ENCODE results near the gene UNC93B1. TPM values are rescaled to one million over a fixed set of nuclear protein-coding genes. Genes with fewer than 3 reads are reported as not detected.
"Not testable (repeated sequence)": the region's sequence is repeated elsewhere in the genome, so short reads cannot be mapped to it uniquely, and the experiment has no call there.

The UNC93B1 gene
- total RNA-seq, 1 donor from 2014 or later: 79.5 TPM

DNA sequence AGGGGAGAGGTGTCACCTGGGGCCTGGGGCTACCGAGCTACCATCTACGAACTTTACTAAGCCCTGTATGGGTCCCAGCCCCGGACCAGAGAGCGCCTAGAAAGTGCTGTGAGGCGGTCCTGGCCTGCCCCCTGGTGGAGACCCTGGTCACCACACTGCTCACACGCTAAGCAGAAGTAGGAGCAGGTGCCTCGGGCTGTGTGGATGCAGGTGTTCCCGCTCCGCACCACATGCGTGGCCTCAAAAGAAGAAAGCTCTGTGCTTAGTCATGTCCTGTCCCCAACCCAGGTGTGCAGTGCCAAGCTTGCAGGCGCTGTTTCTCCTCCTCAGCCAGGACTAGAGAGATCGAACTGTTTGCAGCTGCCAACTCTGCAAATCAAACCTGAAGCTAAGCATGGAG lies 10.1 kb downstream of the UNC93B1 start:
- H3K27me3 ChIP-seq; H3K36me3 ChIP-seq; H3K4me1 ChIP-seq; H3K4me3 ChIP-seq; ATAC-seq; H3K9me3 ChIP-seq; intact Hi-C loops (cut with DNase I); H3K27ac ChIP-seq: not testable (repeated sequence)
- TF ChIP-seq, protein P1, sequence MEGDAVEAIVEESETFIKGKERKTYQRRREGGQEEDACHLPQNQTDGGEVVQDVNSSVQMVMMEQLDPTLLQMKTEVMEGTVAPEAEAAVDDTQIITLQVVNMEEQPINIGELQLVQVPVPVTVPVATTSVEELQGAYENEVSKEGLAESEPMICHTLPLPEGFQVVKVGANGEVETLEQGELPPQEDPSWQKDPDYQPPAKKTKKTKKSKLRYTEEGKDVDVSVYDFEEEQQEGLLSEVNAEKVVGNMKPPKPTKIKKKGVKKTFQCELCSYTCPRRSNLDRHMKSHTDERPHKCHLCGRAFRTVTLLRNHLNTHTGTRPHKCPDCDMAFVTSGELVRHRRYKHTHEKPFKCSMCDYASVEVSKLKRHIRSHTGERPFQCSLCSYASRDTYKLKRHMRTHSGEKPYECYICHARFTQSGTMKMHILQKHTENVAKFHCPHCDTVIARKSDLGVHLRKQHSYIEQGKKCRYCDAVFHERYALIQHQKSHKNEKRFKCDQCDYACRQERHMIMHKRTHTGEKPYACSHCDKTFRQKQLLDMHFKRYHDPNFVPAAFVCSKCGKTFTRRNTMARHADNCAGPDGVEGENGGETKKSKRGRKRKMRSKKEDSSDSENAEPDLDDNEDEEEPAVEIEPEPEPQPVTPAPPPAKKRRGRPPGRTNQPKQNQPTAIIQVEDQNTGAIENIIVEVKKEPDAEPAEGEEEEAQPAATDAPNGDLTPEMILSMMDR (IDR thresholded peaks at IDR 0.05): peak; percentile 59
- DNase-seq: peak; percentile 69

DNA sequence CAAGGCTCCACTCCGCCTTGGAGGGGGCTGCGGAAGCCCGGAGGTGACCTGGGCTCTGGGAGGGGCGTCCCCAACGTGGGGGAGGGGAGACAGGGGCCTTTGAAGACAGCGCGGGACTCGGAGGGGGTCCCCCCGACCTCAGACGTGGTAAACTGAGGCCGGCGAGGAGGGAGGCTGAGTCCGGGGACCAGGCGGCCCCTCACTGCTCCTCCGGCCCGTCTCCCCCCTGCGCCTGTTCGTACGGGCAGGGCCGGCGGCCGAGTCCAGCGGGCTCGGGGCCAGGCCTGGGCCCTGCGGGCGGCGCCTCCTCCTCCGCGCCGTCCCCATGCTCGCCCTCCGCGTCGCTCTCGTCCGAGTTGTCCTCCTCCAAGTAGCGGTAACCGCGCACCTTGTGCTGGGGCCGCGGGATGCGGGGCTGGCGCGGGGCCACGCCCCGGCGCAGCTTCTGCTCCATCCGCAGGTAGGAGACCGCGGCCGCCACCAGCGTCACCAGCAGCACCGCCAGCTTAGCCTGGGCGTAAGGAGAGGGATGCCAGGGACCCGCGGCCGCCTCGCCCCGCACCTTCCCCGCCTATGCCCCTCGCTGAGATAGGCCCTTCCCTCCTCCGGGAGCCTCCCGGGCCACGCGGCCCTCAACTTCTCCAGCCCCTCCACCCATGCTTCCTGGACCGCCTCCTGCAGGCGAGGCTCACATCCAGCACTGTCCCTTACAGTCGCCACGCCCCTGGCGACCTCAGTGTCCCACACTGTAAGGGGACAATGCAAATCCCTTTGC lies 12.4 kb downstream of the UNC93B1 start:
- H3K4me3 ChIP-seq; H3K27ac ChIP-seq; H3K36me3 ChIP-seq; H3K4me1 ChIP-seq; intact Hi-C loops (cut with DNase I); H3K27me3 ChIP-seq; H3K9me3 ChIP-seq; ATAC-seq: not testable (repeated sequence)
- peak; percentile 62 for DNase-seq

DNA sequence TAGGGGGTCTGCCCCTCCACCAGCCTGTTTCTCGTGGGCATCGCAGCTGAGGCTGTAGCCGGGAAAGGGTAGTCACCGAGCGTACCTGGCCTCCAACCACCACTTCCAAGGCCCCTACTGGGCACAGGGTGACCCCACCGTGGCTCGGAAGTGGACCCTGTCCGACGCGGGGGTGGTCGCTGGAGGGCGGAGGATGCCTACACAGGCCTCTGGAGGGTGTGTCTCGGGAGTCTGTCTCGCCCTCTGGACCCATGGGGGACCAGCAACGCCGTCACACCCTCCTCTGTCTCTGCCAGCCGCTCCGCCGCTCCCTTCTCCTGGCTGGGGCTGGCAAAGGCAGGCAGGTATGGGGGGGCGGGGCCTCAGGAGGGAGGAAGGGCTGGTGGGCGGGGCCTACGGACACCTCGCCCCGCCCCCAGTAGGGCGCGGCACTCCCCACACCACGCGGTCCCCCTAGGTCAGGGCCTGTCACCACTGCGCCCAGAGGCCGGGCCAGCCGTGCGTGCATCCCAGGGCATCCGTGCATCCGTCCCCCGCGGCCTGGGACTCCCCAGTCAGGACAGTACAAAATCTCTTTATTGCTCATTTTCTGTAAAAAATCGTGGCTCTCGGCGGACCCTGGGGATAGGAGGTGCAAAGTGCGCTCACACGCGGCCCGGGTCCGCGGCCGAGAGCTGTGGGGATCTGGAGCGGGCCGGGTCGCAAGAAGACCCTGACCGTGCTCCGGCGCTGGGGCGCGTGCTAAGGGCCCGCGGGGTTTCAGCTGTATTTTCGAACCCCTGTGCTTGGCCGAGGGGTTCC lies 13.2 kb downstream of the UNC93B1 start:
- H3K36me3 ChIP-seq; H3K27me3 ChIP-seq; H3K4me3 ChIP-seq; H3K9me3 ChIP-seq; H3K4me1 ChIP-seq; H3K27ac ChIP-seq; intact Hi-C loops (cut with DNase I): not testable (repeated sequence)
- peak; percentile 71 for DNase-seq
- peak; percentile 75 for ATAC-seq

DNA sequence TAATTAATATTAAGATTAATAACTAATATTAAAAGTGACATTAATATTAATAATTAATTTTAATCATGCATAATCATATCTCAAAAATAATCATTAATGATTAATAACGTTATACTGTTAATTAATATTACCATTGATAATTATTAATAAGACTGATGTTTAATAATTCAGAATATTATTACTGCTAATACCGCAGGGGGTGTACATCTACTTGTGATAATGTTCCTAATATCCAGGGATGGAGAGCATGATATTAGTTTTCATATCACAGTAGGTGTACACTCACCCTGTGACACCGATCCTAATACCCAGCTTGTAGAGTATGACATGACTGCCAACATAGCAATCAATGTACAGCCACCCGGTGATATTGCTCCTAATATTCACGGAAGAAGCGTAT lies 18.6 kb downstream of the UNC93B1 start:
- H3K9me3 ChIP-seq; H3K27ac ChIP-seq; ATAC-seq; DNase-seq; H3K4me3 ChIP-seq; H3K27me3 ChIP-seq; H3K36me3 ChIP-seq; intact Hi-C loops (cut with DNase I); H3K4me1 ChIP-seq: not testable (repeated sequence)

DNA sequence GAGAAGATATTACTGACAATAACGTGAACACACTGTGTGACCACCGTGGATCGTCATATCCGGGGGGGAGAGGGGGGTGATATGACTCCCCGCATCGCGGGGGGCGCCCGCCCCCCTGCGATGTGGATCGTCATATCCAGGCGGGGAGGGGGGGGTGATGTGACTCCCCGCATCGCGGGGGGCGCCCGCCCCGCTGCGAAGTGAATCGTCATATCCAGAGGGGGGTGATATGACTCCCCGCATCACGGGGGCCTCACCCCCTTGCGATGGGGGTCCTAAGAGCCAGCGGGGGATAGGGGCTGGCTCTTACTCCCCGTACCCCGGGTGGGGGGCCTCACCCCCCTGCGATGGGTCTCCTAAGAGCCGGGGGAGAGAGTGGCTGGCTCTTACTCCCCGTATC lies 19.9 kb downstream of the UNC93B1 start:
- TF ChIP-seq, protein P1 (IDR thresholded peaks at IDR 0.05): no peak
- DNase-seq (peak; percentile 44), ATAC-seq (no peak)
- no peaks in the 10 kb centered on the region for H3K27me3 ChIP-seq
- no peaks in the 10 kb centered on the region for H3K36me3 ChIP-seq
- intact Hi-C loops (cut with DNase I): no loop called here
- H3K9me3 ChIP-seq: no peaks in the 10 kb centered on the region
- H3K27ac ChIP-seq: no peak overlapping the region
- H3K4me3 ChIP-seq: no peak overlapping the region
- H3K4me1 ChIP-seq: no peaks in the 10 kb centered on the region

DNA sequence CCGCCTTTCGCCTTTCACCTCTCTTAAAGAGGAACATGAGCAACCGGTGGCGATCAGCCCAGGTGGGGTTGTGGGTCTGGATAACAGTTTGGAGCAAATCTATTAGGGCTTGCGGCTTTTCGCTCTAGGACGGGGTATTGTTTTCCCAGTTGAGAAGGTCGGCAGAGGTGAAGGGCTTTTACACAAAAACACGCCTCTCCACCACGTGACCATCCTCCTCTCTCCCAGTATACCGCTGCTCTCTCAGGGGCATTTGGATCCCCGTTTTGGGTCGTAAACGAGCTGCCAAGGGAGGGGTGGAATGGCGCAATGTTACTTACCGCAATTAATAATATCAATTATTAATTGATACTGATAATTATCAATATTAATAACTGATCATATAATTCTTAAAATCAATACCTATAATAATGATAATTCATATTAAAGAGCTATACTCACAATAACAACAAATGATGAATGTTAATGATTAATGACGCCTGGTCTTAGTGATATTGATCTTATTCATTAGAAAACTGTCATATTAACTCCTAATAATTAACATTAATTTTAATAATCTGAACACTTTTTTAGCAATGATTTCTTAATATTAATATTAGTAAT lies 21.5 kb downstream of the UNC93B1 start:
- ATAC-seq; H3K27me3 ChIP-seq; H3K36me3 ChIP-seq; H3K4me3 ChIP-seq; intact Hi-C loops (cut with DNase I); H3K4me1 ChIP-seq; H3K27ac ChIP-seq; H3K9me3 ChIP-seq: not testable (repeated sequence)
- peak; percentile 32 for DNase-seq

DNA sequence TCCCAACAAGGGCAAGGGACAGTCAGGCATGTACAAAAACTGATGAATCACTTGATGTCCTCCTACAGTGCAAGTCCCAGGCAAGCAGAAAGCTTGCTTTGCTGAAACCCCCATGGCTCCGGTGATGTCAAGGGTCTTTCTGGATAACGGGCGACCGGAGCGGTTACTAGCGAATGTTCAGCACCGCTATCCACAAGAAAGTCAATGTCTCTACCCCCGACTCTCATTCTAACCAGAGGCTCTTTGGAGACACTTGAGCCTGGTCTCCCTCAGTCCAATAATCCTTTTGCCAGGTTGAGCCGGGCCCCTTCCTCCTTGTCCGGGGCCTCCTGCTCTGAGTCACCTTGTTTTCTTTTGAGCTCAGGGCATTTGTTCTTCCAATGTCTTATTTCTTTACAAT lies 22.7 kb downstream of the UNC93B1 start:
- intact Hi-C loops (cut with DNase I); H3K27ac ChIP-seq; H3K27me3 ChIP-seq; ATAC-seq; H3K36me3 ChIP-seq; H3K9me3 ChIP-seq; H3K4me1 ChIP-seq; H3K4me3 ChIP-seq: not testable (repeated sequence)
- DNase-seq: peak; percentile 6

DNA sequence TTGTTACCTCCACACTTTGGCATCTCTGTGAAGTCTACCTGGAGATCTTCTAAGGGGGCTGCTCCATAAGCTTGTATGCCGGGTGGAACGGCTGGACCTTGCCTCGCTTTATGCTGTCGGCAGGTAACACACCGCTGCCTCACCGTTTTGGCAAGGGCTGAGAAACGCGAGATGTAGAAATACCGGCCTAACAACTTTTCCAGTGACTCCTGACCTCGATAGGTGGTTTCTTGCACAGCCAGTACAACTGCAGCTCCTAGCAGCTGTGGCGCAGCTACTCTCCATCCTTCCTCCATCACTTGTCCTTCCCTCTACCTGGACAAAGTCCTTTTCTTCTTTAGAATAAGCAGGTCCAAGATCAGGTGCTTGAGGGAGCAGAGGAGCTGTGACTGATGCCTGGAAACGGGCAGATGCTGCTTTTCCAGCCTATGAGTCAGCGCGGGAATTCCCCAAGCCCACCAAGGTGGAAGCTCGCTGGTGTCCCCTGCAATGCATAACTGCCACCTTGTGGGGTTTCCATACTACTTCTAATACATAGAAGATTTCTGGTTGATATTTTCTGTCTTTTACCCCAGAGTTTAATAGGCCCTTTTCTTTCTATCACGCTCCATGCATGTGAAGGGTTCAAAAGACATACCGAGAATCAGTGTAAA lies 25.0 kb downstream of the UNC93B1 start:
- H3K4me1 ChIP-seq; H3K27ac ChIP-seq; H3K27me3 ChIP-seq; H3K36me3 ChIP-seq; ATAC-seq; H3K4me3 ChIP-seq; intact Hi-C loops (cut with DNase I); H3K9me3 ChIP-seq: not testable (repeated sequence)
- peak; percentile 70 for DNase-seq

DNA sequence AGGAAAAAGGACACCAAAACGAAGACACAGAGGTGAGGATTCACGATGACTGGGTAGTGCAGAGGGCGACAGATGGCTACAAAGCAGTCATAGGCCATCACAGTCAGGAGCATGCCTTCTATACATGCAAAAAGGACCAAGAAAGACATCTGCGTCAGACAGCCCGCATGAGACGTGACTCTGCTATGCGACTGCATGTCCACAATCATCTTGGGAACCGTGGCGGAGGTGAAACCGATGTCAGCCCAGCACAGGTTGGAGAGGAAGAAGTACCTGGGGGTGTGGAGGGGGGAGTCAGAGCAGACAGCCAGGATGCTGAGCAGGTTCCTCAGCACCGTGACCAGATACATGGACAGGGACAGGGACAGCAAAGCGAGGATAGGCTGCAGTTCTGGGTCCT lies 29.2 kb downstream of the UNC93B1 start:
- H3K36me3 ChIP-seq; H3K4me3 ChIP-seq; H3K4me1 ChIP-seq; DNase-seq; ATAC-seq; H3K27me3 ChIP-seq; H3K27ac ChIP-seq; intact Hi-C loops (cut with DNase I); H3K9me3 ChIP-seq: not testable (repeated sequence)

DNA sequence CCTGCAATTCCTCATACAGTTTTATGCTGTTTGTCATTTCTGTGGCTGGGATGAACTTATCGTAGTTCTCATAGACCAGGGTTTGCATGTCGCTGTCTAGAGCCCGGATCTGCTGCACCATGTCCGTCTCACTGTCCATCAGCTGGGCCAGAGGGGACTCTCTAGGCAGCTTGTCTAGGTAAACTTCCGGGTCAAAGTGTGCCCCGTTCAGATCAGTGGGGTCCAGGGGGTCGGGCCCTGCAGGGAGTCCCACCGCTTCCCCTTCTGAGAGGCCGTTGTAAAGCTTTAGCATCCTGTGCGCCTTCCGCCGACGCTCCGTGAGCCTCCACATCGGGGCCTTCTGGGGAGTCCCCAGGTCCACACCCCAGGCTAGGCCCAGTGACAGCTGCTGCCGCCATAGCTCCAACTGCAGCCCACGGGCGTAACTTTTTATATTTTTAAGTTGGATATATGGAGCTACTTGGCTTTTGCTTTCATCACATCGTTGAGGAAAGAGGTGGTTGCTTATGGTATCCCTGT lies 38.0 kb downstream of the UNC93B1 start:
- H3K4me1 ChIP-seq; H3K27me3 ChIP-seq; H3K4me3 ChIP-seq; H3K36me3 ChIP-seq; intact Hi-C loops (cut with DNase I); H3K27ac ChIP-seq; ATAC-seq; H3K9me3 ChIP-seq: not testable (repeated sequence)
- peak; percentile 23 for DNase-seq

DNA sequence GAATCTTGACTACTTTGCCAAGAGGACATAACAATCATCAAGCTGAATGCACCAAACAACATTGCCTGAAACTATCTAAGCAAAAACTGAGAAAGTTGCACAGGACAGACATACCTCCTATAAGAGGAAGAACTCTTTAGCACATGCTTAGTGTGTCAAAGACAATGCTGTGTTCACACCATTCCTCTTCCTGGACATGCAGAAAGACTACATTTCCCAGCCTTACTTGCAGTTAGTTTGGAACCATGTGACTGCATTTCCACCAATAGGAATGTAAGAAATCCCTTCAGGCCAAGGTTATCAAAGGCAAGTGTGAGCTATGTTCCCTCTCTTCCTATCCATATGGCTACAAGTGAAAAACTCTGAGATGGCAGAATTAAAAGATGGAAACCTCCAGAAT lies 39.2 kb downstream of the UNC93B1 start:
- DNase-seq: not testable (repeated sequence)

More for the DNA sequence above, 39.2 kb downstream of the UNC93B1 start:
- intact Hi-C loops (cut with DNase I); H3K9me3 ChIP-seq; H3K27ac ChIP-seq; ATAC-seq; H3K4me3 ChIP-seq; H3K4me1 ChIP-seq; H3K36me3 ChIP-seq; H3K27me3 ChIP-seq: not testable (repeated sequence)
